Measurements from ENCODE around the gene SCAANT1. TPM values are rescaled to one million over a fixed set of nuclear protein-coding genes. Genes with fewer than 3 reads are reported as not detected.

Gene SCAANT1
- total and polyA plus RNA-seq, 2 experiments from 2014 or later, result 1.1 TPM; not detected in 1

- 58% methylated on average over 2 of the region's 2 CpGs for WGBS (ENCODE audit: low lambda C conversion rate, missing lambda C conversion rate)
- TF ChIP-seq EZH2 (IDR thresholded peaks at IDR 0.05; ENCODE audit: borderline replicate concordance), result no peak
- no peak for TF ChIP-seq CTCF (IDR thresholded peaks at IDR 0.05; ENCODE audit: poor library complexity)
- TF ChIP-seq EZH2phosphoT487 (IDR thresholded peaks at IDR 0.05; ENCODE audit: low read depth, severe bottlenecking, unreplicated experiment), result no peak
- H4K20me1 ChIP-seq (ENCODE audit: insufficient read depth, poor library complexity, severe bottlenecking), result peaks cover 31% of the 10 kb centered on the region
These were observed 36.7 kb downstream of the SCAANT1 start for GRCh38 chr3:63875510-63875909.

GRCh38 chr3:63874769-63875168, 37.4 kb downstream of the SCAANT1 start:
- H3K4me3 ChIP-seq, result no peak overlapping the region
- no peak overlapping the region for H3K27ac ChIP-seq
- WGBS (ENCODE audit: low lambda C conversion rate, missing lambda C conversion rate), result 93% methylated on average over 3 of the region's 3 CpGs
- H3K4me2 ChIP-seq, result no peak overlapping the region
- H3K79me2 ChIP-seq, result peaks cover 94% of the 10 kb centered on the region
- no peak for TF ChIP-seq EZH2 (IDR thresholded peaks at IDR 0.05; ENCODE audit: borderline replicate concordance)
- no peak for TF ChIP-seq CTCF (IDR thresholded peaks at IDR 0.05; ENCODE audit: poor library complexity)
- no peak for TF ChIP-seq EZH2phosphoT487 (IDR thresholded peaks at IDR 0.05; ENCODE audit: low read depth, severe bottlenecking, unreplicated experiment)
- H3K4me1 ChIP-seq (ENCODE audit: insufficient read depth), result peaks cover 19% of the 10 kb centered on the region
- no peak overlapping the region for H2AFZ ChIP-seq
- H3K9me2 ChIP-seq (replicated peaks; ENCODE audit: insufficient read depth), result no peaks in the 10 kb centered on the region
- no peaks in the 10 kb centered on the region for H3K36me3 ChIP-seq (replicated peaks; ENCODE audit: insufficient read depth, low read depth)
- no peaks in the 10 kb centered on the region for H3K27me3 ChIP-seq
- DNase-seq (ENCODE audit: low spot score), result no peak
- H4K20me1 ChIP-seq (ENCODE audit: insufficient read depth, poor library complexity, severe bottlenecking), result peaks cover 31% of the 10 kb centered on the region
- no peaks in the 10 kb centered on the region for H3K9me3 ChIP-seq (ENCODE audit: low read depth)

More at GRCh38 chr3:63875510-63875909, 36.7 kb downstream of the SCAANT1 start:
- Histone ChIP-seq H3K4me1 (ENCODE audit: insufficient read depth) (peaks cover 19% of the 10 kb centered on the region), H3K27ac (no peak overlapping the region), H3K9me2 (replicated peaks; ENCODE audit: insufficient read depth) (no peaks in the 10 kb centered on the region), H3K4me2 (no peak overlapping the region), H3K4me3 (no peak overlapping the region), H3K36me3 (replicated peaks; ENCODE audit: insufficient read depth, low read depth) (no peaks in the 10 kb centered on the region), H3K79me2 (peaks cover 94% of the 10 kb centered on the region), H3K9me3 (ENCODE audit: low read depth) (no peaks in the 10 kb centered on the region), H2AFZ (no peak overlapping the region), H3K27me3 (no peaks in the 10 kb centered on the region)
- DNase-seq (ENCODE audit: low spot score), result no peak

- Histone ChIP-seq H3K4me1 (ENCODE audit: insufficient read depth) (peaks cover 14% of the 10 kb centered on the region), H3K27ac (no peak overlapping the region), H3K36me3 (replicated peaks; ENCODE audit: insufficient read depth, low read depth) (no peaks in the 10 kb centered on the region), H3K9me3 (ENCODE audit: low read depth) (no peaks in the 10 kb centered on the region), H2AFZ (no peak overlapping the region), H3K4me3 (no peak overlapping the region), H3K27me3 (no peaks in the 10 kb centered on the region), H3K9me2 (replicated peaks; ENCODE audit: insufficient read depth) (no peaks in the 10 kb centered on the region), H3K79me2 (peaks cover 94% of the 10 kb centered on the region), H4K20me1 (ENCODE audit: insufficient read depth, poor library complexity, severe bottlenecking) (peaks cover 15% of the 10 kb centered on the region), H3K4me2 (no peak overlapping the region)
- DNase-seq (ENCODE audit: low spot score), result no peak
- WGBS (ENCODE audit: low lambda C conversion rate, missing lambda C conversion rate), result 85% methylated on average over 2 of the region's 2 CpGs
- TF ChIP-seq EZH2 (IDR thresholded peaks at IDR 0.05; ENCODE audit: borderline replicate concordance) (no peak), CTCF (IDR thresholded peaks at IDR 0.05; ENCODE audit: poor library complexity) (no peak), EZH2phosphoT487 (IDR thresholded peaks at IDR 0.05; ENCODE audit: low read depth, severe bottlenecking, unreplicated experiment) (no peak)
These were observed 39.9 kb downstream of the SCAANT1 start for GRCh38 chr3:63872135-63872924.

All from hepatocyte (in vitro differentiated cells).